Globus pallidus (tissue), 1 donor: ENCODE data around the gene FAM222B.
A peak's percentile ranks its signal among the peaks of the same experiment; 100 is the strongest.
"Not testable (repeated sequence)": the region's sequence is repeated elsewhere in the genome, so short reads cannot be mapped to it uniquely, and the experiment has no call there.

Source experiments
- DNase-seq: peaks from one replicate; pipeline ENCODE4 v3.0.0-alpha.2; 2015; ENCODE audit warnings: low spot score

The FAM222B gene

GRCh38 chr17:28839221-28839620 is 3.4 kb downstream of the FAM222B start:
- DNase-seq = no peak

DNA sequence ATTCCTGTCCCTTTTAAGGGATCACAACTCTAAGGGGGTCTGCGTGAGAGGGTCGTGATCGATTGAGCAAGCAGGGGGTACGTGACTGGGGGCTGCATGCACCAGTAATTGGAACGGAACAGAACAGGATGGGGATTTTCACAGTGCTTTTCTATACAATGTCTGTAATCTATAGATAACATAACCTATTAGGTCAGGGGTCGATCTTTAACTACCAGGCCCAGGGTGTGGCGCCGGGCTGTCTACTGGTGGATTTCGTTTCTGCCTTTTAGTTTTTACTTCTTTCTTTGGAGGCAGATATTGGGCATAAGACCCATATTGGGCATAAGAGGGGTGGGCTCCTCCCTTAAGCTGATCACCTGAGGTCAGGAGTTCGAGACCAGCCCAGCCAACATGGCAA is 6.0 kb downstream of the FAM222B start:
- DNase-seq = not testable (repeated sequence)

GRCh38 chr17:28834420-28834819 is 8.2 kb downstream of the FAM222B start:
- DNase-seq = no peak

- DNase-seq = no peak
Observed at GRCh38 chr17:28828294-28829040, 14.1 kb downstream of the FAM222B start.

- DNase-seq = no peak
Observed at GRCh38 chr17:28827672-28828071, 14.9 kb downstream of the FAM222B start.

- no peak for DNase-seq
Observed at GRCh38 chr17:28819582-28819981, 23.0 kb downstream of the FAM222B start.

- no peak for DNase-seq
Observed at GRCh38 chr17:28818819-28819221, 23.8 kb downstream of the FAM222B start.

- DNase-seq = no peak
Observed at GRCh38 chr17:28816540-28816939, 26.1 kb downstream of the FAM222B start.

DNA sequence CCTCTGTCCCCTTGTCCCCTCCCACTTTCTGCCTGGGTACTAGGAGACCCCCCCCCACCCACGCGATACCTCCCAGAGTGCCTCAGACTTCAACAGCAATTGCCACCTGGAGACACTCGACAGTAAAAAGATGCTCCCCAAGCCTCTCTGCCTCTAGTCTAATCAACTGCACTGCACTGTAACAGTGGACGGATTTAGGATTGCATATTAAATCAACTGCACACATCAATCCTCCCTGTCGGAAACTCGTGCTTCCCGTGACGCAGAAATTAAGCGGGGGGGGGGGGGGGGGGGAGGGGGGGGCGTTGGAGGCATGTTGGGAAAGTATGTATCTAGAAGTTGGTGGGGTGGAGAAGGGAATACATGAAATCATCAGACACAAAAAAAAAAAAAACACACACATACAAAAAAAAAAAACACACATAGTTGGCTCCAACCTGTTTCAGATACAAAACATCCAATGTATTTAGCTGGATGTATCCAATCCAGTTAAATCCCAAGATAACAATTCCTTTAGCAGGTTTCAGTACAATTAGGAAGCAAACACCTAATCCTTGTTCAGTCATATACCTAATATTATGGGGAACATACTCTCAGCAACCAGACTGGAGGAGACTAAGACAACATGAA is 29.7 kb downstream of the FAM222B start:
- DNase-seq = no peak

- DNase-seq = peak; percentile 98
Observed at GRCh38 chr17:28812091-28812747, 30.4 kb downstream of the FAM222B start.

- no peak for DNase-seq
Observed at GRCh38 chr17:28811651-28812090, 30.9 kb downstream of the FAM222B start.

GRCh38 chr17:28810437-28810836 is 32.2 kb downstream of the FAM222B start:
- no peak for DNase-seq

DNA sequence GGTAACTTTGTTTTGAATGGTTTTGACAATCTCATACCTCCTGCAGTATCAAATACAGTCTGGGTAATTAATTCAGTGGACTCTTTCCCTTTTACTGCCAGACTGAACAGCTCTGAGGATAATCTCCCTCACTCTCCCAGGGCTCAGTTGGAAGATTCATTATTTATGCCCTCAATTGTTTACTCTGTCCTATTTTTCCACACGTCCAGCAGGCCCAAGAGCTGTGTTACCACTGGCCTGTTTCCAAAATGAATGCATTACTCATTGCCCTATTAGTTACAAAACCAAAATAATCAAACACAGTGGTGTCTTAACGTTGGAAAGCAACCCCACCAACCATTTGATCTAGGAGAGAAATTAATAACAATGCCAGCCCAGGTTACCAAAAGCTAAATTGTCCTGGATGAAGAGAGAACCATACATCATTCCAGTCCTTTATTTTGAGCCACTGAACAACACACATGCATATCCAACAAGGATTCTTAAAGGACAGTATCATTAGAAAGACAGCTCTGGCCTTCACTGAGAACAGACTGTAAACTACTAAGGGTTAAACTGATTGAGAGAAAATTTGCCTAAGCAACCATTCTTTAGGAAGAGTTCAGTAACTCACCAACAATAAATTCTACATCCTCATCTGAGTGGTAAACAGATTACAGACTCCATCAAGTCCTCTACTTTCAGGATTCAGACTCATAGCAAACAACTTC is 34.5 kb downstream of the FAM222B start:
- DNase-seq = peak; percentile 62

GRCh38 chr17:28796062-28796461 is 46.5 kb downstream of the FAM222B start:
- no peak for DNase-seq

DNA sequence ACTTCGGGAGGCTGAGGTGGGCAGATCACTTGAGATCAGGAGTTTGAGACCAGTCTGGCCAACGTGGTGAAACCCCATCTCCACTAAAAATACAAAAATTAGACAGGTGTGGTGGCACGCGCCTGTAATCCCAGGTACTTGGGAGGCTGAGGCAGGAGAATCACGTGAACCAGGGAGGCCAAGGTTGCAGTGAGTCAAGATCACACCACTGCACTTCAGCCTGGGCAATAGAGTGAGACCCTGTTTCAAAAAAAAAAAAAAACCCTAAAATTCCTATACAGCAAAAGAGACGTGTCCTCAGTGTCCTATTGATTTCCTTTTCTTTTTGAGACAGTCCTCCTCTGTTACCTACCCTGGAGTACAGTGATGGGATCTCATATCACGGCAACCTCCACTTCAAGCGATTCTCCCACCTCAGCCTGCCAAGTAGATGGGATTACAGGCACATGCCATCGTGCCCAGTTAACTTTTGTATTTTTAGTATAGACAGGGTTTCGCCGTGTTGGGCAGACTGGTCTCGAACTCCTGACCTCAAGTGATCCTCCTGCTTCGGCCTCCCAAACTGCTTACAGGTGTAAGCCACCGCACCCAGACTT is 47.6 kb downstream of the FAM222B start:
- not testable (repeated sequence) for DNase-seq

- no peak for DNase-seq
Observed at GRCh38 chr17:28792877-28793661, 49.5 kb downstream of the FAM222B start.

DNA sequence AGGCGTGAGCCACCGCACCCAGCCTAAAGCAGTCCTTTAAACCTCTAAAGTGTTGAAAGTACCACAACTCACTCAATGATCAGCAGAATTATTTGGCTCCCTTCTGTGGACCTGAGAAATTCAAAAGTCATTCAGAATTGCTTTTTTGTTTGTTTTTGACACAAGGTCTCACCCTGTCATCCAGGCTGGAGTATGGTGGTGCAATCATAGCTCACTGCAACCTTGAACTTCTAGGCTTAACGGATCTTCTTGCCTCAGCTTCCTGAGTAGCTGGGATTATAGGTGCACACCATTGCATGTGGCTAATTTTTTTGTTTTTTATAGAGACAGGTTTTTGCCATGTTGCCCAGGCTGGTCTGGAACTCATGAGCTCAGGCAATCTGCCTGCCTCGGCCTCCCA is 54.5 kb downstream of the FAM222B start:
- no peak for DNase-seq

DNA sequence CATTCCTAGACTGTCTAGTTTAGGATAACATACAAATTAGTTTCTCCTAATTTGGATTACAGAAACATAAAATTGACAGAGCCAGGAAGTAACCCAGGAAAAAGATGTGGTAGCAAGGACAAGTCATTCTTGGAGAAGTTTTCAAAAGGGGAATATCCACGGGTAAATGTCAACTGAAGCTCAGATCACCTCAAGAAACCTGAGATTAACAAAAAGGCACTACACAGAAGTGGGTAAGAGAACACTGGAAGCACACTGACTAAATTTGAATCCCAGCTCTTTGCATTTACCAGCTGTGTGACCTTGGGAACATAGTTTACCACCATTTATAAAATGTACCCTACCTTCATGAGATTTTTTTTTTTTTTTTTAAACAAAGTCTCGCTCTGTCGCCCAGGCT is 59.4 kb downstream of the FAM222B start:
- DNase-seq = no peak

DNA sequence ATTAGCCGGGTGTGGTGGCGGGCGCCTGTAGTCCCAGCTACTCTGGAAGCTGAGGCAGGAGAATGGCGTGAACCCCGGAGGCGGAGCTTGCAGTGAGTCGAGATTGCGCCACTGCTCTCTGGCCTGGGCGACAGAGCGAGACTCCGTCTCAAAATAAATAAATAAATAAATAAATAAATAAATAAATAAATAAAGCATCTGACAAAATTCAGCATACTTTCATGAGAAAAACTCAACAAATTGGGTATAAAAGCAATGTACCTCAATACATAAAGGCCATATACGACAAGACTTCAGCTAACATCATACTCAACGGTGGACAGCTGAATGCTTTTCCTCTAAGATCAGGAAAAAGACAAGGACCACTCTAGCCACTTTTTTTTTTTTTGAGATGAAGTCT is 63.0 kb downstream of the FAM222B start:
- not testable (repeated sequence) for DNase-seq

GRCh38 chr17:28777178-28777577 is 65.4 kb downstream of the FAM222B start:
- DNase-seq = no peak

GRCh38 chr17:28774206-28774605 is 68.4 kb downstream of the FAM222B start:
- DNase-seq = no peak
